ENCODE results near the gene CCDC124.

DNA sequence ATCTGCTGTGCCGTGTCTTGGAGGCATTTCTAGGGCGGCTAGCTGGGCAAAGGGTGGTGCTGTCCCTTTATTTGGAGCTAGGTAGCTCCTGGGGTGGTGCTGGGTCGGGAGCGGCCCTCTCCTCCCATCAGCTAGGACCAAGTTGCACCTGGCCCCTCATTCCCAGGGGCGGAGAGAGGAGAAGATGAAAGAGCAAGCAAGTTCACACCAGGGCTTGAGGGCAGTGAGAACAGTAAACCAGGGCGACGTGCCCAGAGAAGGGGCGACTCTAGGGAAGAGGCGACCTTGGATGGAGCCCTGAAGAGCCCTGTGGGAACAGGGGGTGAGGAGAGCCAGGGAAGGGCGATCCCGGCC lies 17.1 kb downstream of the CCDC124 start:
- TF ChIP-seq, protein P1, sequence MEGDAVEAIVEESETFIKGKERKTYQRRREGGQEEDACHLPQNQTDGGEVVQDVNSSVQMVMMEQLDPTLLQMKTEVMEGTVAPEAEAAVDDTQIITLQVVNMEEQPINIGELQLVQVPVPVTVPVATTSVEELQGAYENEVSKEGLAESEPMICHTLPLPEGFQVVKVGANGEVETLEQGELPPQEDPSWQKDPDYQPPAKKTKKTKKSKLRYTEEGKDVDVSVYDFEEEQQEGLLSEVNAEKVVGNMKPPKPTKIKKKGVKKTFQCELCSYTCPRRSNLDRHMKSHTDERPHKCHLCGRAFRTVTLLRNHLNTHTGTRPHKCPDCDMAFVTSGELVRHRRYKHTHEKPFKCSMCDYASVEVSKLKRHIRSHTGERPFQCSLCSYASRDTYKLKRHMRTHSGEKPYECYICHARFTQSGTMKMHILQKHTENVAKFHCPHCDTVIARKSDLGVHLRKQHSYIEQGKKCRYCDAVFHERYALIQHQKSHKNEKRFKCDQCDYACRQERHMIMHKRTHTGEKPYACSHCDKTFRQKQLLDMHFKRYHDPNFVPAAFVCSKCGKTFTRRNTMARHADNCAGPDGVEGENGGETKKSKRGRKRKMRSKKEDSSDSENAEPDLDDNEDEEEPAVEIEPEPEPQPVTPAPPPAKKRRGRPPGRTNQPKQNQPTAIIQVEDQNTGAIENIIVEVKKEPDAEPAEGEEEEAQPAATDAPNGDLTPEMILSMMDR (conservative IDR thresholded peaks at IDR 0.05 in 1 of 2, IDR thresholded peaks at IDR 0.05 in 1 of 2; ENCODE audit: low read depth in 1 of 2, low read length in 2 of 2), result no peak
- no peak for TF ChIP-seq EZH2 (IDR thresholded peaks at IDR 0.05; ENCODE audit: low read length, missing control alignments)

Measured in fibroblast of lung (primary cell).